ENCODE results near the gene ERC2.

ERC2 gene

GRCh38 chr3:55678546-55679216, 789.6 kb downstream of the ERC2 start:
- DNase-seq (ENCODE audit: low spot score), result no peak

GRCh38 chr3:55676643-55677042, 791.6 kb downstream of the ERC2 start:
- DNase-seq (ENCODE audit: low spot score), result no peak

GRCh38 chr3:55675478-55675877, 792.8 kb downstream of the ERC2 start:
- DNase-seq (ENCODE audit: low spot score), result peak; percentile 36

- DNase-seq (ENCODE audit: low spot score), result no peak
These were observed 794.5 kb downstream of the ERC2 start for GRCh38 chr3:55673764-55674163.

GRCh38 chr3:55669133-55669532, 799.1 kb downstream of the ERC2 start:
- no peak for DNase-seq (ENCODE audit: low spot score)

DNA sequence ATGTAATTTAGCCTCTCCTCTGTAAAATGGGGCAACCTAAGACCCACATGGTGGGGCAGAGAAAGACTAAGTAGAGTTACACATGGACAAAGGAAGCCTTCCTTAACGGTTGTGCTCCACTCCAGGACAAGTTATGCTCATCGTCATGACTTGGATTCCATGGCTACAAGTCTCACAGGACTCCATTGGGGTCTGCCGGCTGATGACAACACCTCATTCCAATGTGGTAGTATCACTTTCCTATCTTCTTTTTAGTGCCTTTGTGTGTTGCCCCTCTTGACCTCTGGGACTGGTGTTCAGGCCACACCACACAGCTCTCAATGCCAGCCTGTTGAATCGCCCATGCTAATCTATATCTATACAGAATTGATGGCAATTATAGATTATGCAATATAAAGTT, 799.9 kb downstream of the ERC2 start:
- DNase-seq (ENCODE audit: low spot score), result no peak

- peak; percentile 1 for DNase-seq (ENCODE audit: low spot score)
These were observed 803.9 kb downstream of the ERC2 start for GRCh38 chr3:55664387-55664786.

DNA sequence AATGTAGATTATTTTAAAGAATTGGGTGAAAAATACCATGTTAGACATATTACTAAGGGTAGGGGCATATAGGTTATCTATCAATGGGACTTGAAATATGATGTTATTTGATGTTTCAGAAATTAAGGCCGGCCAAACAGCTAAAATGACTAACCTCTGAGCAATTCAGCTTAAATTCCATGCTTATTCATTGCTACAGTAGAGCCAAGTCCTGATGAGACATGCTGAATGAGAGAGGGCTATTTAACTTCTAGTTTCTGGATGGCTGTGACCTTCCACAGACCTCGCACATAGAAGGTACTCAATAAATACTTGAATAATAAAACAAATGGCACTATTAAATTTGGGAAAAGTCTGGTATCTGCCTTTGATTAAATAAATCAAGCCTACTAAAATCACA, 805.6 kb downstream of the ERC2 start:
- DNase-seq (ENCODE audit: low spot score), result no peak

GRCh38 chr3:55661571-55661970, 806.7 kb downstream of the ERC2 start:
- DNase-seq (ENCODE audit: low spot score), result no peak

- DNase-seq (ENCODE audit: low spot score), result no peak
These were observed 807.1 kb downstream of the ERC2 start for GRCh38 chr3:55661141-55661540.

- no peak for DNase-seq (ENCODE audit: low spot score)
These were observed 807.6 kb downstream of the ERC2 start for GRCh38 chr3:55660642-55661041.

DNA sequence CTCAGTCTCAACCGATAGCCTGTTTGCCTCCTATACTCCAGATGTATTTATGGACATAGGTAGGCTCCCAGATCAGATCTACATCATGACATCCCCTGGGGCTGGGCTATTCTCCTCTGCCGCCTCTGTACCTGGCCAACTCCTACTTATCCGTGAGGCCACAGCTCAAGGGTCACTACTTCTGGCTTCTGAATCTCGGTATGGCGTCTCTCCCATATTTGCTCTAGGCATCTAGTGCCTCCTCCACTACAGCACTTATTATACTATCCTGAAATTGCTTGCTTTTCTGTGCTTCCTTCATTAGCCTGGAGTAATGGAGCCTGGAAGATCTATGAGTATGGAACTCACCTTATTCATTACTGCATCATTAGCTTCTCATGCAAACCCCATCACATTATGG, 808.6 kb downstream of the ERC2 start:
- no peak for DNase-seq (ENCODE audit: low spot score)

DNA sequence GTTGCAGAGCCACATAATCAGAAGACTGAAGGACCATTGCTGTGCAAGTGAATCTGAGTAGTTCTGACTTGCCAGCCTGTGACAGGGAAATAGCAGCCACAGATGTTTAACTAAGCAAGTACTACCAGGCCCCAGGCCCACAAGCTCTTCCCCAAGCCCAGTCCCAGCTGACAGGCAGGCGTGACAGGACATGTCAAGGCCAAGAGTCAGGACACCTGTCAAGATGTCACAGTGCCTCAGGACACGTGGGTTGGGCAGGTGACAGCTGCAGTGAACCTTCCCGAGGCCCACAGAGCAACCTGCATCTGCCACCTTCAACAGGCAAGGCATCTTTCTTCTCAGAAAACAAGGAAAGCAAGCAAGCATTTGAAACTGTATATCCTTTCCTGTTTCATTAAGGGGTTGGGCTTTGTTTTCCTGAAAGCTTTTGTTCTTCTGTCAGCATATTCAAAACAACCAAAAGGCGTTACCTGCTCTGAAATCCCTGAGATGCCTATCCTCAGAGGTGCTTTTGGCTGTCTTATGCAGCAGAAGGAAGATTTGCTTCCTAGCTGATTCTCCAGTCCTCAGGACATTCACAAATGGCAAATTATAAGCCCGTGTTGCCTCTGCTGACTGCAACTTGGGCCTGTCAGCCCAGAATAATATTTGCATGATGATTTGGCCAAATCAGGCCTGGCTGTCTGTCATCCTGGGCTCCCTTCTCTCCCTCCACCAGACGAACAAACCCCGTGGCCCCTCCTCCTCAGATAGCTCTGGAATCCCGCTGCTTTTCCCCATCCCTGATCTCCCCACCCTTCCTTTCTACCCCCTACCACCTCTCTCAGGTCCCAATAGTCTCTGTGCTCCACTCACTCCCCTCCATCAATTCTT, 809.3 kb downstream of the ERC2 start:
- no peak for DNase-seq (ENCODE audit: low spot score)

DNA sequence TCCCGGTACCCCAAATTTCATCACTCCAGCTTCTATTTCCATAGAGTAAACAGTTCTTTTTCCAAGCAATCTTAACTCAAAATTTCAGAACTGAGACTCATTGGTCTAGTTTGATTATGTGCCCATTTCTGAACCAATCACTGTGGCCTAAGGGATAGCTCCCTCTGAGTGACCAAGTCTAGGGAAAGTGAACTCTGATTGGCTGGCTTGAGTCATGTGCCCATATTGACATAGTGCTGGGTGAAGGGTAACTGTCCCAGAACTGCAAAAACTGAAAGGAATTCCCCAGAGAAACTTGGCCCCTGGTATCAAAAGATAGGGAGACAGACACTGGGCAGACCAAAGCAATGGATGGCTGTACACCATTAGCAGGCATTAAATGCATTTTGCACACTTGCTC, 810.0 kb downstream of the ERC2 start:
- no peak for DNase-seq (ENCODE audit: low spot score)

GRCh38 chr3:55655544-55655943, 812.7 kb downstream of the ERC2 start:
- no peak for DNase-seq (ENCODE audit: low spot score)

- DNase-seq (ENCODE audit: low spot score), result no peak
These were observed 814.0 kb downstream of the ERC2 start for GRCh38 chr3:55654123-55654760.

GRCh38 chr3:55651011-55651410, 817.3 kb downstream of the ERC2 start:
- DNase-seq (ENCODE audit: low spot score), result no peak

DNA sequence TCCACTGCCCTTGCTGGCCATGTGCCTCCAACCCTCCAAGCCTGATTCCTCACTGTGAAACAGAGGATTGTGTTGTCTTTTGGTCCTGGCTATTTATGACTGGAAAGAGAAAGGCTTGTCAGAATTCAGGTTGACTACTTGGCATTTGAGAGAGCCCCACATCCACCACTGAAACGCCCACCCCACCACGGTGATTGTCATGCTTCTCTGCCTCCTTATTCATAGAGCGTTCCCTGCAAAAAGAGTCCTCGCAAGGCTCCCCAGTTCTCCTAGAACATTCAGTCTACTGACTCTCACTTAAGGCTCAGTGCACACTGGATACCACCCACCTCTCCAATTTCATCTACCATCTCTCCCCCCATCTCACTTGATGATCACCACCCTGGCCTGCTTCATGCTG, 818.3 kb downstream of the ERC2 start:
- DNase-seq (ENCODE audit: low spot score), result no peak

DNA sequence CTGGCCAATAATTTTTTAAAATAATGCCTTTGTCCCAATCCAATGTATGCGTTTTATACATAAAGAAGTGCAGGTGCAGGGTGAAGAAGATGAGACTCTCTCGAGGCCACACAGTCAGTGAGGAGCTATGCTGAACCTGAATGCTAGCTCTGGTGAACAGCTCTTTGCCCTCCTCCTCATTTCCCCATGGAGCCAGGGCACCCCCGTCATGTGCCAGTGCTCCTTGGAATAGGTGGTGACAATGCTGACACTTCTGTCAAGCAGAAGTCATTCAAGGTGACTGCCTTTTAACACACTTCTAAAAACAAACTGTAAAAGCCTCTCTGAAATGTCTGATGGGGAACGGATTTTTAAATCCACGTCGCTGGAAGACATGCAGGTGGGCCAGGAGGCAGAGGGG, 818.7 kb downstream of the ERC2 start:
- DNase-seq (ENCODE audit: low spot score), result no peak

DNA sequence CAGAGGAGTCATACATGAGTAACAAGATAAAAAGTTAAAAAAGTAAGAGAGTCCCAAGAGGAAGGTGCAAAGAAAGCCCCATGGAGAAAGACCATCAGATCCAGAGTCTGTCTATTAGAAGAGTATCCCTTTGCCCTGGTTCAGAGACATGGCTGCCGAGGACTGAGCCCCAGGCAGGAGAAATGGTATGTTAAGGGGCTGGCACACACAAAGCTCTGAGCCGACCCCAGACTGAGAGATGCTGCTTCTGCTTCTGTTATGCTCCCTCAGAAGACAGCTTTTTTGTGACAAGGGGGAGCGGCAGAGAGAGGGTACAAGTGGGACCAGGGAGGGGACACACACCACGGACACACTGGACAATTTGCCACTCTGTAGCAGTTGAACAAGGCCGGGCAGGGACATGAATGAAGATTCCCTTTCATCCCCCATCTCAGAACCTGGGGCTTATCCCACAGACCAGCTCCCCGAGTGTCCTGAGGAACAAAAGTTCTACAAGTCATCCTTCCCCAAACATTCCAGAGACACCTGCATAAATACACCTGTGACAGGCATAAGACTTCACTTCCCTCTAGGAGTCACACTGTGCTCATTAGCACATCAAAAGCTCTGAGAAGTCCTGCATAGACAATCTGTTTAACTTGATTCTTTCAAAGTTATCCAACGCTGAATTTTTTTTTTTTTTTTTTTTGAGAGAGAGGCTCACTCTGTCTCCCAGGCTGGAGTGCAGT, 819.5 kb downstream of the ERC2 start:
- DNase-seq (ENCODE audit: low spot score), result no peak

- DNase-seq (ENCODE audit: low spot score), result no peak
These were observed 820.6 kb downstream of the ERC2 start for GRCh38 chr3:55647670-55648069.

DNA sequence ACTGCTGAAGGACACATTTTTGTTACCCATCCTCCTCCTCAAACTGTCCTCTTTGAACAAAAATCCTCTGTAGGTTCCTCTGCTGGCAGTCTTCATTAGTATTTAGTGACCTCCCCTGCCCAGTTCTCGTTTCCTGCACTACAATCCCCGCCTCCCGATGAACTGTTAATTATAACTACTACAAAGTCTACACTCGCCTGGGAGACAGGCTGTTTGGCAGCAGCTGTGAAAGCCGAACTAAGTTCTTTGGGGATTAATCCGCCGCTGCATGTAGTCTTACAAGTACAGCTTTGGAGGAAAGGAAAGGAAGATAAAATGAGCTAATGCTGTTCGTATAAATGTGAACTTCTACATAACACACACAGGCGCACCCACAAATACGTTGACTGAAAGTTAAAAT, 821.2 kb downstream of the ERC2 start:
- DNase-seq (ENCODE audit: low spot score), result no peak
